ENCODE data around the gene XKR8. TPM values are rescaled to one million over a fixed set of nuclear protein-coding genes. Genes with fewer than 3 reads are reported as not detected.

XKR8 gene, protein sequence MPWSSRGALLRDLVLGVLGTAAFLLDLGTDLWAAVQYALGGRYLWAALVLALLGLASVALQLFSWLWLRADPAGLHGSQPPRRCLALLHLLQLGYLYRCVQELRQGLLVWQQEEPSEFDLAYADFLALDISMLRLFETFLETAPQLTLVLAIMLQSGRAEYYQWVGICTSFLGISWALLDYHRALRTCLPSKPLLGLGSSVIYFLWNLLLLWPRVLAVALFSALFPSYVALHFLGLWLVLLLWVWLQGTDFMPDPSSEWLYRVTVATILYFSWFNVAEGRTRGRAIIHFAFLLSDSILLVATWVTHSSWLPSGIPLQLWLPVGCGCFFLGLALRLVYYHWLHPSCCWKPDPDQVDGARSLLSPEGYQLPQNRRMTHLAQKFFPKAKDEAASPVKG
- total RNA-seq (2014; rRNA removed; shearing (Covaris generic)): 5.5 and 9.4 TPM in 2 replicates
- polyA plus RNA-seq (2015; cell fraction: cytosol; rRNA removed): 13.7 and 13.9 TPM in 2 replicates
- polyA plus RNA-seq (2015; cell fraction: nucleus; rRNA removed): 8.6 and 11.4 TPM in 2 replicates

DNA sequence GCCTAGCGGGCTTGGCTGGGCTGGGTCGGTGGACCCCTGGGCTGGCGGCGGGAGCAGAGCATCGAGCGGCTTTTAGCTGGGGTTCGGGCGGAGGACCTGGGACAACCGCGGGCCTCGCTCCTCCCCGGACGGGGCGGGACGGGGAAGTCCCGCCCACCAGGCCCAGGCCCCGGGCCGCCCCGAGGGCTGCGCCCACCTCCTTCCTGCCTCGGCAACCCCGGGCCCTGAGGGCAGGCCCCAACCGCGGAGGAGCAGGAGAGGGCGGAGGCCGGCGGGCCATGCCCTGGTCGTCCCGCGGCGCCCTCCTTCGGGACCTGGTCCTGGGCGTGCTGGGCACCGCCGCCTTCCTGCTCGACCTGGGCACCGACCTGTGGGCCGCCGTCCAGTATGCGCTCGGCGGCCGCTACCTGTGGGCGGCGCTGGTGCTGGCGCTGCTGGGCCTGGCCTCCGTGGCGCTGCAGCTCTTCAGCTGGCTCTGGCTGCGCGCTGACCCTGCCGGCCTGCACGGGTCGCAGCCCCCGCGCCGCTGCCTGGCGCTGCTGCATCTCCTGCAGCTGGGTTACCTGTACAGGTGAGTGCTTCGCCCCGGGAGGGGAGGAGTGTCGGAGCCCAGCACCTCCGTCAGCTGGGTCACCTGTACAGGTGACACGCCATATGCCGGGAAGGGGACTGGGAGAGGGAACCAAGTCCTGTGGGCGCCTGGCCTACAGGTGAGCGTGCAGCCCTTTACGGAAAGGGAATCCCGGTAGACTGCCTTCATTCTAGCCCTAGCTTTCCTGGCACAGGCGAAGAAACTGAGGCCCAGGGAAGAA is at the start of gene XKR8:
Gene XKR8, plus strand, starts transcription at position 182 of the 812 bp plus-strand sequence. Its CDS starts 97 bp downstream, at position 279.
- peak; percentile 85 for DNase-seq (ENCODE audit: low read depth)

DNA sequence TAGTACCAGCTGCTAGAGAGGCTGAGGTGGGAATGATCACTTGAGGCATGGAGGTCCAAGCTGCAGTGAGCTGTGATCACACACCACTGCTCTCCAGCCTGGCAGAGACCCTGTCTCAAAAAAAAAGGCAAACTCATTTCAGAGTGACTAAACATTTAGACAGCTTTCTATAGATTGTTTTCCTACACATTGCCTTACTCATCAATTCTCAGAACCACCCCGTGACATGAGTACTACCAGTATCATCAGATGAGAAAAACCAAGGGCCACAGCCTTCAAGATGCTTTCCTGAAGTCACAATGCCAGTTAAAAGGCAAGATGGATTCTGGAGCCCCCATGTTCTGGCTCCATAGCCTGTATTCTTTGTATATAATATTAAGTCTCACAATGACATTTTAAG is 47.3 kb upstream of the XKR8 start:
- DNase-seq (ENCODE audit: low read depth): no peak

DNA sequence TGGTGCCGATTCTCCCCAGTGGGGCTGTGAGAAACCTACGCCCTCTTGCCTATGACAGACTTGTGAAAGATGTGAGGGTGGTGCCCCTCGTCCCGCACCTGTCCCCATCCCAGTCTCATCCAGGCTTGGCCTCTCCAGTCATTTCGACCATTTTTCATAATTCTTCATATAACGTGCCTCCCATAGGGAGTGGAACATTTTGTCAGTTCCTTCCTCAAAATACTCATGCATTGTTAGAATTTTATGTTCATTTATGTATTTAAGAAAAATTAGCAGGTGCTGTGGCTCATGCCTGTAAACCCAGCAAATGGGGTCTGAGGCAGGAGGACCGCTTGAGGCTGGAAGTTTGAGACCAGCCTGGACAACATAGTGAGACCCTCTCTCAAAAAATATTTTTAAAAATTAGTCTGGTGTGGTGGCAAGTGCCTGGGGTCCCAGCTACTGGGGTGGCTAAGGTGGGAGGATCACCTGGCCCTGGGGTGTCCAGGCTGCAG is 44.6 kb upstream of the XKR8 start:
- no peak for DNase-seq (ENCODE audit: low read depth)

DNA sequence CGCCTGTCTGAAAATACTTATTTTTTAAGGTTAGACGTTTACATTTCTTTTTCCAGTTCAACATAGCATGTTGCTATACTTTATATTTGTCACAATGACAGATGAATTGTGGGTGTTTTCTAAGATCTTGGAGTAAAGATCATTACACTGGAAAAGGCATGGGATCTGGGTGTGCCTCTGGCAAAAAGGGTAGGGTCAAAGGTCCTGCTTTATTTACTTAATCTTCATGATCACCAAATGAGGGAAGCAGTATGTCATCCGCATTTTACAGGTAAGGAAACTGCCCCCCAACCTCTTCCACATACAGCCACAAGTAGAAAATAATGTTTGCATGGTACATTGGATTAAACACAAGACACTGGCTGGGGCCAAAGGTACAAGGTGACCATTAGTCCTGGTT is 37.5 kb upstream of the XKR8 start:
- no peak for DNase-seq (ENCODE audit: low read depth)

DNA sequence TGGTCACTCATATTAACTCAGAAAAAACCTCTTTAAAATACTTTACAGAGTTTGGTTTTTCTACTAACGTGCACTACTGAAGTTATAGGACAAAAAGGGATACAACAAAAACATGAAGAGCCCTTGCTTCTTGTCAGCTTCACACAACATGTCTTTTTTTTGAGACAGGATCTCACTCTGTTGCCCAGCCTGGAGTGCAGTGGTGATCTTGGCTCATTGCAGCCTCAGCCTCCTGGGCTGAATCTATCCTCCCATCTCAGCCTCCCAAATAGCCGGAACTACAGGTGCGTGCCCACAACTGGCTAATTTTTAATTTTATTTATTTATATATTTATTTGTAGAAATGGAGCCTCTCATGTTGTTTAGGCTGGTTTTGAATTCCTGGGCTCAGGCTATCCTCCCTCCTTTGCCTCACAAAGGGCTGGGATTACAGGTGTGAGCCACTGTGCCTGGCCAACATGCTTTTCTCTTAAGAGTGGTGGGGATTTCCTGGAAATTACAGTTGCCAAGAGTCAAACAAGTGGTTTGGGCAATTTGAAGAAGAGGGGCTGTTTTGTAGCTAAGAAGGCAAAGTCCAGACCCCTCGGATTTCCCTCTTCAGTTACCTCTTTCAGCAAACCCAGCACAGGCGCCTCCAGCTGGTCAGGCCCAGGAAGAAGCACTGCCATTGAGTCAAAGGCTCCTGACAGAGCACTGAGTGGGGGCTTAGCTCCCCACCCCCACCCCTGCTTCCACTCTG is 31.4 kb upstream of the XKR8 start:
- DNase-seq (ENCODE audit: low read depth): peak; percentile 21

DNA sequence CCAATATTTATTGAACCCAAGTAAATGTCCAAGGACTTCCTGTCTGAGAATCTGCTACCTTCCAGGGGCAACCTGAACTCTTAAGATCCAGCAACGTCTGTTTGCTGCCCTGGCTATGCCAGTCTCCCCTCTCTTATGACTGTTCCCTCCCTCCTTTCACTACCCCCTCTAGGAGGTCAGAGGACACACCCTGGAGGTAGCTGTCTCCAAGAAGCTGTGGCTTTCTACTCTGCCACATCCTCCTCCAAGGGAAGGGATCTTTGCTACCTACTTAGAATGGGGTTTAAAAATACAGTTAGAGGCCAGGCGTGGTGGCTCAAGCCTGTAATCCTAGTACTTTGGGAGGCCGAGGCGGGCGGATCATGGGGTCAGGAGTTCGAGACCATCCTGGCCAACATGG is 28.6 kb upstream of the XKR8 start:
- no peak for DNase-seq (ENCODE audit: low read depth)

DNA sequence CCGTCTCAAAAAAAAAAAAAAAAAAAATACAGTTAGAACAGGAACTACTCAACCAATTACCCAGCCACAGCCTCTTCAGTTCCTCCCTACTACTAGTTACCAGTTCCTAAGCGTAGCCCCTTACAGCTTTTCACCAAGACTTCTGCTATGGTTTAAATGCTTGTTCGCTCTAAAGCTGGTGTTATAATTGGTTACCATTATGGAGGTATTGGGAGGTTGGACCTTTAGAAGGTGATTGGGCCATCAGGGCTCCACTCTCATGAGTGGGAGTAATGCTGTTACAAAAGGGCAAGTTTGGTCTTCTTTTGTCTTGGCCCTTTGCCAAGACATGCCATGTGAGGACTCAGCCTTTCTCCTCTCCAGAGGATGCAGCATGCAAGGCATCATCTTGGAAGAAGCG is 28.0 kb upstream of the XKR8 start:
- DNase-seq (ENCODE audit: low read depth): no peak

DNA sequence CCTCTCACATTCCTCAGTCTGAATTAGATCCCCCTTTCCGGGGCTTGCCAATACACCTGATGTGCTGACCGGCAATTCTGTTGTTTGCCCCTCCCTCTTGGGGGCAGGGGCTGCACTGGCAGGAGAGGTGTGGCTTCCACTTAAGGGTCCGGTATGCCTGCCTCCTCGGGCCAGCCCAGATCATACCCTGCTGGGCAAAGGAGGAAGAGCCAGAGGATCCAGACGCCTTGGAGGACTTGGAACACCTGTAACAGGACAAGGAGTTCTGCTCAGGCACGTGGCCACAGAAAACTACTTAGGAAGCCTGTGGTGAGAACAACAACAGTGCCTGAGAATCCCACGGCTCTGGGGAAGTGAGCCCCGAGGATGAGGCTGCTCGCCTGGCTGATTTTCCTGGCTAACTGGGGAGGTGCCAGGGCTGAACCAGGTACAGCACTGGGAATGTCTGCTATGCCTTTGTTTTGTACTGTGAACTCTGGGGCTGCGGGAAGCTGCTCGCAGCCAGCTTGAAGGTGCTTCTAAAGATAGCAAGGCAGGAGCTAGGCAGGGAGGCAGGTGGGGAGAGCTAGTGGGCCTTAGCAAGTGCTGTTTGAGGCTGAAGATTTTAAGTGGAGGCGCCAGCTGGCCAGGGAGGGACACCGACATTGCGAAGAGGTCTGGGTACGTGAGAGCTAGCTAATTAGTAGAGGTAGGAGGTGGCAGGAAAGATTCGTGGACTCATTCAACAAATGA is 24.8 kb upstream of the XKR8 start, which contains the start of gene SMPDL3B:
Gene SMPDL3B, plus strand, starts transcription at position 183 of the 732 bp plus-strand sequence. Its CDS starts 184 bp downstream, at position 367.
- DNase-seq (ENCODE audit: low read depth): peak; percentile 52

DNA sequence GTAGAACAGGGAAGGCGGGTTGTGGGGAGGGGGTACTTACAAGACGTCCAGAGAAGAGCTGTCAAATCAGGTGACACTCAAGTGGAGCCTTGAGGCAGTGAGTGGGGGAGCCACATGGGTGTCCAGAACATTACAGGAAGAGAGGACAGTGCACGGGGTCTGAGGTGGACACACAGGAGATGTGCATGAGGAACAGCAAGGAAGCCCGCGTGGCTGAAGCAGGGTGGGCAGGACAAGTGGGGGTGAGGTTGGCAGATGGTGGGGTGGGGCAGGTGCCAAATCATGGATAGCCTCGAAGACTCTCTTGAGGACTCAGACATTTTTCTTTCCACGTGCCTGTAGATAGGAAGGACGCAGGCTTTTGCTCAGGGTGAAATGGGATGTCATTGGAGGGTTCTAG is 24.1 kb upstream of the XKR8 start:
- no peak for DNase-seq (ENCODE audit: low read depth)

DNA sequence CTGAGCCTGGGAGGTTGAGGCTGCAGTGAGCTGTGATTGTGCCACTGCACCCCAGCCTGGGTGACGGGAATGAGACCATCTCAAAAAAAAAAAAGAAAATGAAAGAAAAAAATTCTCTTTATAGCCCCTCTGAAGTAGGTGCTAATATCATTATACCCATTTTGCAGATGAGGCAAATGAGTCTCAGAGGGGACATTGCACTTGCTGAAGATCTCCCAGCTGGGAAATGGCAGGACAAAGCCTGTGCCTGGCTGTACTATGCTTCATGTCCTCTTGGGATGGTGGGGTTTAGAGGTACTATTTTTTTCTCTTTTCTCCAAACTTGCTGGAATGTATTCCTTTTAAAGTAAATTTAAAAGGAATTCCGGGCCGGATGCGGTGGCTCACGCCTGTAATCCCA is 23.4 kb upstream of the XKR8 start:
- no peak for DNase-seq (ENCODE audit: low read depth)

DNA sequence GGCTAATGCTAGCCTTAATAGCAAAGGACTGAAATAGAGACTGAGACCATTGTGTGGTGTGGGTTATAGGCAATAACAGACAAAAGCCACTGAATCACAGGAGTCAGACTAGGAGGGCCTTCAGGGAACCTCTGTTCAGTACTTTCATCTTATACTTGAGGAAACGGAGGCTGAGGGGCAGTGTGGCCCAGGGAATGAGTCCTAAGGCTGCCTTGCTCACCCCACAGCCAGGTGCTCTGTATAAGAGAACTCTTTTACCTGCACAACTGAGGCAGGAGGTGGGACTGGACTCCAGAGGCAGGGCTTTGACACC is 22.3 kb upstream of the XKR8 start:
- no peak for DNase-seq (ENCODE audit: low read depth)

DNA sequence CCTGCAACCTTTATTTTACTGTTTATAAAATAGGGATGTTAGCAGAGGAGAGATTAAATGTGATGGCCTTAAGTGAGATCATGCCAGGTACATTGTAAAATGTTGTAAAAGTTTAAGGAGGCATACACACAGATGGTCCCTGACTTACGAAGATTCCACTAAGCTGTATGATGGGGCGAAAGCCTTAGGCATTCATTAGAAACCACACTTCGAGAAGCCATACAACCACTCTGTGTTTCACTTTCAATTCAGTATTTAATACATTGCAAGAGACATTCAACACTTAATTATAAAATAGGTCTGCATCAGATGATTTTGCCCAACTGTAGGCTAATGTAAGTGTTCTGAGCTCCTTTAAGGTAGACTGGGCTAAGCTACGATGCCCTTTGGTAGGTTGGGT is 21.3 kb upstream of the XKR8 start:
- no peak for DNase-seq (ENCODE audit: low read depth)

DNA sequence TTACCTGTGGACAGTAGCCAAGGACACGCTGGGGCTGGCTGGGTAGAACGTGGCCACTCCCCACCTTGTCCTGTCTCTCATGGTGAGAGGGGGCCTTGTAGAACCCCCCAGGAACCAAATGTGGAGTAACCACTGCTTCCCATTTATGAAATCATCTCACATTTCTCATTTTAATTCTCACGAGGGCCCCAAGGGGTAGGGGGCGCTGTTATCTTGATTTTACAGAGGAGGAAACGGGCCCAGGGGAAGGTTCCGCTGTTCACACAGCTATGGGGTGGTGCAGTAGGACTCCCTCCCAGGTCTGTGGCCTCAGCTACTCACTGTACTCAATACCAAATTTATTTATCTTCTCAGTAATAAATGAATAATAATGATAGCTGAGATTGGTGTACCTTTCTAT is 19.5 kb upstream of the XKR8 start:
- DNase-seq (ENCODE audit: low read depth): no peak

DNA sequence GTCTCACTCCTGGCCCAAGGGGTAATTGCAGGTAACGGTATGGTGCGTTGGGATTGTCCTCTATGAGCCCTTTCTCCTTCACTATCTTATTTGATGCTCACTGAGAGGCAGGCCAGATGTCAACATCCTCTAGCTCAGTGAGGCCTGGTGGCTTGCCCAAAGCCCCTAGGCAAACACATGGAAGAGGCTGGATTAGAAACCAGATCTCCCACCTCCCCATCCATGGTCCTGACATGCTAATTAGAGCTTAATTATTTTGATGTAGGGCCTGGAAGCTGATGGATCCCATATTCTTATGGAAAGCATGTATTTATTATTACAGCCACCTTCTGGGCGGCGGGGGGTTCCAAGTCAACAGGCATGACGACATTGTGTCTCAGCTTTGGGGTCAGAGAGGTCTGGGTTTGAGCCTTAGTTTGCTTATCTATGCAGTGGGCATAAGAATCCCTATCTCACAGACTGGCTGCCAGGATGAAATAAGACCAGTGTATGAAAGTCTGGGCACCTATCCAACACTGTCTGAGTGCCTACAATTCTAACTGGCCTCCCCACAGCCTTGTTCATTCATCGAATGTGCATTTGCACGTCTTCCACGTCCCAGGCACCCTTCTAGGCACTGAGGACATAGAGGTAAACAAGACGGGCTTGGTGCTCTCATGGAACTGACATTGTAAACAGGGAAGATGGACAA is 18.8 kb upstream of the XKR8 start:
- no peak for DNase-seq (ENCODE audit: low read depth)

DNA sequence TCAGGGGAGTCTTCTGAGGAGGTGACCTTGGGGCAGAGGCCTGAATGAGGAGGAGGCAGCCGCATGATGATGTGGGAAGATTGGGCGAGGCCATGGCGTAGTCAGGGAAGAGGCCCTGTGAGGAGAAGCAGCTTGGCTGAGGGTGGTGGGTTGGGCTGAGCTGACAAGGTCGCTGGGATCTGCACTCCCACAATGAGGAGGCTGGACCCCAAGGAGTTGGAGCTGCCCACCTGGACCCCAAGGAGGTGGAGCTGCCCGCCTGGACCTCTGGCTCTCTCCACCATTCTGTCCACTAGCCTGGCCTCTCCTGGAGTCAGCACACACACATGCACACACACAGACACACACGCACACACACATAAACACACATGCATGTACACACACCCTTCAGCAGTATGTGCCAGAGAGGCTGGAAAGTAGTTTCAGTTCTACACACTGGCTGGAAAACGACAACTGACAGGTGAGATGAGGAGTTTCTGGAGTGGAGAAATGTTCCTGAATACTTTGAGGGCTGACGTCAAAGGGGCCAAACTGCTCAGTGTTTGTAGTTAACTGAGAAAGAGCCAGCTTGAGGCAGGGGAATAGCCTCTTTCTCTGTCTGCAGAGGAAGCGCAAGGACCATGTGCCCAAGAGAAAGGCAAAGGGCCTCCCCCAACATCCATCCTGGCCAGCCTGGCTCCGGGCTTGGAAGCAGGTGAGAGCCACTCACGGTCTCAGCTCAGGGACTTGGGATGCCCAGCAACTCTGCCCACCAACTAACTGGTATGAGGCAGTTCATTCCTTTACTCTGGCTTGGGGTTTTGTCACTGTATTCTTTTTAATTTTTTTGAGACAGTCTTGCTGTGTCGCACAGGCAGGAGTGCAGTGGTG is 17.9 kb upstream of the XKR8 start:
- DNase-seq (ENCODE audit: low read depth): no peak

DNA sequence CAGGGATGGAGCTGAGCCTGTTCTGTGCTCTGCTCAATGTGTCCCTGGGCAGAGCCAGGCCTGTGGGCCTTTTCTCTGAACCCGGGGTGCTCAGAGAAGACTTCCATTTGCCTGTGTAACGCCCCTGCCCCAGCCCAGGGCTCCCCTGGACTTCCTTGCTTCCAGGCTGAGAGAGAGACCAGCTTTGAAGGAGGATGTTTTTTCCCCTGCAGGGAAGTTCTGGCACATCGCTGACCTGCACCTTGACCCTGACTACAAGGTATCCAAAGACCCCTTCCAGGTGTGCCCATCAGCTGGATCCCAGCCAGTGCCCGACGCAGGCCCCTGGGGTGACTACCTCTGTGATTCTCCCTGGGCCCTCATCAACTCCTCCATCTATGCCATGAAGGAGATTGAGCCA is 14.8 kb upstream of the XKR8 start:
- no peak for DNase-seq (ENCODE audit: low read depth)

DNA sequence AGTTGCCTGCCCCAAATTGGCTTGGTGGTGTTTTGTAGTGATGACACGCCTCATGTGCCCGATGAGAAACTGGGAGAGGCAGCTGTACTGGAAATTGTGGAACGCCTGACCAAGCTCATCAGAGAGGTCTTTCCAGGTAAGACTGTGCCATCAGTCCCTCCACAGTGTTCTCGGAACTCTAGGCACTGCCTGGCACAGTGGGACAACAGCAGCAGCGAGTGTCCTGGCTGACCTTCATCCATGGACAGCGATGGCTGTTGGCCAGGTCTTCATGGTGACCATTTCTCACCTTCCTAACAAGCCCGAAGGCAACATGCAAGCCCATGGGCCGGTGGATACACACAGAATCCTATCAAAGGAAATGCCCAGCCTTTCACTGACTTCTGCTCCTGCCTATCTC is 10.7 kb upstream of the XKR8 start:
- DNase-seq (ENCODE audit: low read depth): no peak

DNA sequence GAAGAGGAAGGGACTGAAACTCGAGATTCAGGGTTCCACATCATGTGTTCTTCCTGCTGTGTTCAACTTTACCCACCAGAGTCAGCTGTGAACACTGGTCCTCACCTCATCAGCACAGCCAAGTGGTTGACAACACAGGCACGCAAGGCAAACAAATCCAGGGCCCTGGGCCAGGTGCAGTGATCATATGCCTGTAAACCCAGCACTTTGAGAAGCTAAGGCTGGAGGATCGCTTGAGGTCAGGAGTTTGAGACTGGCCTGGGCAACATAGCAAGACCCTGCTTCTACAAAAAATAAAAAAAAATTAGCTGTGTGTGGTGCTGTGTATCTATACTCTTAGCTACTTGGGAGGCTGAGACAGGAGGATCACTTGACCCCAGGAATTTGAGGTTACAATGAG is 8.4 kb upstream of the XKR8 start:
- no peak for DNase-seq (ENCODE audit: low read depth)

DNA sequence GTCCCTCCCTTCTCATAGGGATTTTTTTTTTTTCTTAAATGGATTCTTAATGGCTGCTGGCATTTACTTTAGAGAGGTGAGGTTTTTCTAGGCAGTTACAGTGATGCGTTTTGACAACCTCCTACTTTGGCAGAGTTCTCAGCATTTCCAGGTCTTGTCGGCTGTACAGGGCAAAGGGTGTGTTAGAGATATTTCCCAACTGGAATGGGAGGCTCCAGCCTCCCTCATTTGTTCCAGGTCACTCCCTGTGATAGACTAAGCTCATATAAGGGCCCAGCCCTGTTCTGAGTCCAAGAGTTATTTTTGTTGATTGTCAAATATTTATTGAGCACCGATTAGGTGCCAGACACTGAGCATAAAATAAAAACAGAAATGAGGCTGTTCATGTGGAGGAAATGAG is 7.6 kb upstream of the XKR8 start:
- DNase-seq (ENCODE audit: low read depth): no peak
